NCI-H1092 (cell line): ENCODE data around the gene HSPB9.
"Not testable (repeated sequence)": the region's sequence is repeated elsewhere in the genome, so short reads cannot be mapped to it uniquely, and the experiment has no call there.

Experiments
- DNase-seq: peaks from one replicate; lab custom pipeline; 2025; lab: John Stamatoyannopoulos, UW

The HSPB9 gene

DNA sequence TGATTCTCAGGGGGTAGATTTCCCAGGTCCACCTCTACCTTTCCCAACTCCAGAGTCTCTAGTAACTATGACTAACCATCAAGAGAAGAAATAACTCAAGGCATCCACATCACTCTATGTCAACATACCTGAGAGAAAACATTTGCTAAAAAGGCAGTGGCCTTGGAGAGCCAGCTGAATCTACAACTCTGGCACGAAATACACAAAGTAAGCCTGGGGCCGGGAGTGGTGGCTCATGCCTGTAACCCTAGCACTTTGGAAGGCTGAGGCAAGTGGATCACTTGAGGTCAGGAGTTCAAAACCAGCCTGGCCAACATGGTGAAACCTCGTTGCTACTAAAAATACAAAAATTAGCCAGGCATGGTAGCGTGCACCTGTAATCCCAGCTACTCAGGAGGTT is 20.5 kb downstream of the HSPB9 start:
- not testable (repeated sequence) for DNase-seq

GRCh38 chr17:42146911-42147607 is 24.5 kb downstream of the HSPB9 start:
- DNase-seq, result no peak

DNA sequence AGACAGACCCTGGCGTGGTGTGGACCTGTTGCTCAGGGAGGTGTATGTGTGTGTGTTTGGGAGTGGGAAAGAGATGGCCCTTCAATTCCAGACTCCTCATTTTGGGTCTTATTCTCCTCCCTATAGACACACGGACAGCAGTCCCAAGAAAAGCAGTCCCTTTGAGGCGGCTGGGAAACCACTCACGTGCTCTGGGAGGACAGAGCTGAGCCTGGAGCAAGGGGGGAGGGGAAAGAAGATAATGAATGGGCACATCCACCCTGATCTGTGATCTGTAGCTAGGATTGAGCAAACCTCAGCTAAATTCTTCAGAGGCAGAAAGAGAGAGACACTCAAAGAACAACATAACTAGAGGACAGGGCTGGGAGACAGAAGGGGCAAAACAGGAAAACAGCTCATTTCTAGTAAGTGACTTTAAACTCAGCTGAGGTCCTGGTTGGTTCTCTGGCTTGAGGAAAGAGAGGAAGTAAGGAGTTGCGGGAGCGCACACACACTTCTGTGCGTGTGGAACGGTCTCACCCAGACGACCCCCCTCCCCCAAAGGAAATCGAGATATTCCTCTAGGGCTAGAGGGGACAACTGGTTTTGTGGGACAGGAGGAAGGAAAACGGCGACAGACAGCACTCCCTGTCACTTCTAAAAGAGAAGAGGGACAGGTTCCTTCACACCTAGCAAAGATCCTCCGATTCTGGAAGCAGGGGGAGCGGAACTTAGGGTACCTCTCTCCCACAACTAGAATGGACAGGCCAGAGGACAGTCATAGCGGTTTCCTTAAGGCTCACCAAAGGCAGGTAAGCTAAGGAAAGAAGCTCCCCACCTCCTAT is 31.5 kb downstream of the HSPB9 start:
- no peak for DNase-seq

DNA sequence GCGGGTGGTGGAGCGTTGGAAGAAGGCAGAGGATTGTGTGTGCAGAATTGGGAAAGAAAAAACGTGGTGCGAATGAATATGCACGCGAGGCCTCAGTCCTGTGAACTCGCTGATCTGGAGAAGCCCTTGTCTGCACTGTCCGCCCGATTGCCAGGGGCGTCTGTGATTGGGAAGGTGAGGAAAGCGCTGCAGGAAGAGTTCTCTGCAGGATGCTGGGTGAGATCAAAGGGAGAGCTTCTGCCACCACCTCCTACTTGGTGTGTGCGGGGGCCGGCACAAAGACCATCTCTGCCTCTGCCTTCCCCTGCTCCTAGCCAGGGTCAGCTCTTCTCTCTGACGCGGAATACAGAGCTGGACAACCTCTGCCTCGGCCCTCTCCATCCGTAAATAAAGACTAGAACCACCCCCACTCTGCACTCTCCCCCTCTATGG is 33.0 kb downstream of the HSPB9 start:
- no peak for DNase-seq

GRCh38 chr17:42159796-42160530 is 37.4 kb downstream of the HSPB9 start:
- DNase-seq, result no peak

DNA sequence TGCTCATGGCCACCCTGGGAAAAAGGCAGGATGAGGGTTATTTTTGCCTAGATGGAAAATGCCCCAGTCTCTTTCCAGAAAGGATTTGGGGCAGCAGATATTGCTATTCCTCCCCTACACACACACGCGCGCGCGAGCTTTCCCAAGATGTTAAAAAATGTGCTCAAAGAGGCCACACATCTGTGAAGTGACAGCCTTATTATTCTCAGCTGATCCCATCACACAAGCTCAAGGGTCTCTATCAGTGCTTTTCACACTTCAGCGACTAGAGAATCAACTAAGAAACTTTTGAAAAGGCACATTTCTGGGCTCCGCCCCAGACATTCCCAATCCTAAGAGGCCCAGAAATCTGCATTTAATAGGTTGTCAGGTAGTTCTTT is 37.9 kb downstream of the HSPB9 start:
- no peak for DNase-seq

DNA sequence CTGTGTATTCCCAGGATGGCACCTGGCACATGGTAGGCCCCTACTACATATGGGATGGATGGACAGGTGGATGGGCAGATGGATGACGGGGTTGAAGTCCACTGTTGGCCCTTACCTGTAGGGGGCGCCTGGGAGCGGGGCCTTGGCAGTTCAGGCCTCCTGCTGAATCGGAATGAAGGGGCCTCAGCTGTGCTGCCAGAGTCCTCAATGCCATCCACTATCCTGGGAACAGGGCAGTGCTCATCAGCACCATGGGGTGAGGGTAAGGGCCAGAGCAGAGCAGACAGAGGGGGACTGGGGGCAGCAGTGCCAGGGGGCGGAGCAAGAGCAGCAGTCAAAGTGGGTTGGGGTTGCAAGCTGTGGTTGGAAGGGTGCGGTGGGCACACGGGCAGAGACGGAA is 40.5 kb downstream of the HSPB9 start:
- DNase-seq, result no peak

GRCh38 chr17:42163696-42164407 is 41.2 kb downstream of the HSPB9 start:
- DNase-seq, result no peak

DNA sequence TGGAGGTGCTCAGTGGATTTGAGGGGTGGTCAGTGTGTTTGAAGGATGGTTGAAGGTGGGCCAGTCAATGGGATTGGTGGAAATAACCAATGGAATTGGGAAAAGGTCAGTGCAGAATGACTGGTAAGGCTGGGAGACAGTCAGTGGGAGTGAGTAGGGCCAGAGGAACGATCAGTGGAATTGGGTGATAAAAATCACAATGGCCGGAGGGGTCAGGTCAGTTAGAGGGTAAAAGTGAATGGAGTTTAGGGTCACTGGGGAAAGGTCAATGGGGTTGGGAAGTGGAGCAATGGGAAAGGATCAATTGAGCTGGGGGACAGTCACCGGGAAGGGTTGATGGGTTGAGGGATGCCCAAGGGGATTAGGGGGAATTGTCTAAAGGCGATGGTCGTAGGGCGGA is 43.1 kb downstream of the HSPB9 start:
- DNase-seq, result no peak

- DNase-seq, result no peak
Observed at GRCh38 chr17:42166196-42166763, 43.7 kb downstream of the HSPB9 start.

DNA sequence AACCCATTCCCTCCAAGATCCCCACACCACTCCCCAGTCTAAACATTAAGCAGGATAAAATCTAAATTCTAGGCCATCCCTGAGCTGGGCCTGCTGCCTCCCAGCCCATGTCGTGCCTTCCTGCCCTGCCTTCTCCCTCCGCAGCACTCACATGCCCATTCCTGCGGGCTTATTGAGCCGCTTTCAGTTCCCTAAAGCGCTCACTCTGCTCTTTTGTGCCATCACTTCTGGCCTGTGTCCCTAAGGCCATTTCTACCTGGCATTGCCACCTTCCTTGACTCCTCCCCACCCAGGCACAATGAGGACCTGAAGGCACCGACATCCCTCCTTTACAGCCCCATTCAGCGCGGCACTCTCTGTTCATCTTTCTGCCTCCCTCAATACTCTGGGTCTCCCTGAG is 45.2 kb downstream of the HSPB9 start:
- DNase-seq, result no peak

GRCh38 chr17:42169351-42169750 is 46.7 kb downstream of the HSPB9 start:
- no peak for DNase-seq

GRCh38 chr17:42171831-42172230 is 49.2 kb downstream of the HSPB9 start:
- no peak for DNase-seq
